Liver (tissue), 9 donors: Measurements from ENCODE around the gene SLC25A21. TPM values are rescaled to one million over a fixed set of nuclear protein-coding genes. Genes with fewer than 3 reads are reported as not detected.

ENCODE experiments used
- DNase-seq: peaks from one replicate; pipeline ENCODE4 v3.0.0-alpha.2; 2017; ENCODE audit warnings: low spot score
- H3K27ac ChIP-seq, 2 donors: one replicate each; pipeline ENCODE4 v1.7.0; 2013; ENCODE audit warnings: inconsistent platforms in 2 of 2, low read length in 2 of 2, control low read depth in 1 of 2, low read depth in 1 of 2, mild to moderate bottlenecking in 1 of 2
- H3K27me3 ChIP-seq, 4 donors: one replicate each; pipeline versions ENCODE4 v1.6.1 to v1.7.0; 2013; ENCODE audit warnings: low read length in 3 of 4, inconsistent platforms in 1 of 4, mild to moderate bottlenecking in 1 of 4, moderate library complexity in 1 of 4; ENCODE audit not compliant: control insufficient read depth in 4 of 4, insufficient read depth in 4 of 4
- H3K36me3 ChIP-seq, 4 donors: one replicate each; pipeline versions ENCODE4 v1.6.1 to v1.7.0; 2013; ENCODE audit warnings: low read length in 3 of 4, mild to moderate bottlenecking in 3 of 4, low read depth in 1 of 4, moderate library complexity in 1 of 4; ENCODE audit not compliant: control insufficient read depth in 4 of 4, insufficient read depth in 3 of 4
- H3K4me1 ChIP-seq, 4 donors: one replicate each; pipeline versions ENCODE4 v1.6.1 to v1.7.0; 2013; ENCODE audit warnings: low read length in 3 of 4, mild to moderate bottlenecking in 3 of 4, moderate library complexity in 1 of 4; ENCODE audit not compliant: control insufficient read depth in 4 of 4, insufficient read depth in 4 of 4
- H3K4me3 ChIP-seq, 3 donors: one replicate each; pipeline versions ENCODE4 v1.6.1 to v1.7.0; 2013; ENCODE audit warnings: low read length in 3 of 3, control low read depth in 1 of 3, low read depth in 1 of 3, mild to moderate bottlenecking in 1 of 3
- H3K9ac ChIP-seq, 2 donors: one replicate each; pipeline ENCODE4 v1.7.0; 2013; ENCODE audit warnings: low read length in 2 of 2, mild to moderate bottlenecking in 2 of 2, moderate library complexity in 2 of 2, control low read depth in 1 of 2, low read depth in 1 of 2
- H3K9me3 ChIP-seq, 4 donors: one replicate each; pipeline versions ENCODE4 v1.6.1 to v1.7.0; 2013; ENCODE audit warnings: low read length in 3 of 4; ENCODE audit not compliant: control insufficient read depth in 4 of 4
- EGR1 ChIP-seq, 2 donors: IDR thresholded peaks; 2 replicates each; pipeline ENCODE4 v1.6.1; 2016 to 2018; ENCODE audit warnings: antibody characterized with exemption in 2 of 2, low read depth in 2 of 2
- FOXA1 ChIP-seq: IDR thresholded peaks from 2 replicates; pipeline ENCODE4 v1.6.1; 2016; ENCODE audit warnings: antibody characterized with exemption
- GABPA ChIP-seq, 2 donors: IDR thresholded peaks in 1 of 2; conservative IDR thresholded peaks in 1 of 2; 2 replicates each; pipeline ENCODE4 v1.6.1; 2016; ENCODE audit warnings: antibody characterized with exemption in 2 of 2, mild to moderate bottlenecking in 1 of 2, moderate library complexity in 1 of 2
- HNF4A ChIP-seq, 2 donors: conservative IDR thresholded peaks; 2 replicates each; pipeline ENCODE4 v1.6.1; 2016; ENCODE audit warnings: antibody characterized with exemption in 2 of 2, mild to moderate bottlenecking in 2 of 2
- HNF4G ChIP-seq: IDR thresholded peaks from 2 replicates; pipeline ENCODE4 v1.6.1; 2016; ENCODE audit warnings: antibody characterized with exemption
- JUND ChIP-seq, 2 donors: IDR thresholded peaks; 2 replicates each; pipeline ENCODE4 v1.6.1; 2016; ENCODE audit warnings: antibody characterized with exemption in 2 of 2
- NR2F2 ChIP-seq: IDR thresholded peaks from 2 replicates; pipeline ENCODE4 v1.6.1; 2016; ENCODE audit warnings: antibody characterized with exemption
- RAD21 ChIP-seq, 2 donors: IDR thresholded peaks; 2 replicates each; pipeline ENCODE4 v1.6.1; 2016; ENCODE audit warnings: antibody characterized with exemption in 2 of 2, mild to moderate bottlenecking in 2 of 2
- RXRA ChIP-seq, 2 donors: IDR thresholded peaks; 2 replicates each; pipeline ENCODE4 v1.6.1; 2017 to 2018; ENCODE audit warnings: antibody characterized with exemption in 2 of 2, mild to moderate bottlenecking in 1 of 2
- SP1 ChIP-seq: IDR thresholded peaks from 2 replicates; pipeline ENCODE4 v1.6.1; 2018; ENCODE audit warnings: antibody characterized with exemption, mild to moderate bottlenecking
- TAF1 ChIP-seq: conservative IDR thresholded peaks from 2 replicates; pipeline ENCODE4 v1.6.1; 2016; ENCODE audit warnings: antibody characterized with exemption, mild to moderate bottlenecking
- YY1 ChIP-seq: IDR thresholded peaks from 2 replicates; pipeline ENCODE4 v1.6.1; 2016; ENCODE audit warnings: antibody characterized with exemption, mild to moderate bottlenecking
- ZBTB33 ChIP-seq: IDR thresholded peaks from 2 replicates; pipeline ENCODE4 v1.6.1; 2016; ENCODE audit warnings: antibody characterized with exemption
- WGBS: extraction: QIAGEN DNeasy Blood & Tissue Kit; methylation state at CpG from one replicate; pipeline ENCODE4 v1.1.7; 2013; 5-methylcytosine and 5-hydroxymethylcytosine counted together
- polyA plus RNA-seq, 2 donors: library from polyadenylated mRNA; stranded (reverse) in 1 of 2; unstranded in 1 of 2; fragments of 200-250 nt in 1 of 2; fragments of >200 nt in 1 of 2; fragmentation: Nextera tagmentation in 1 of 2; extraction: Ambion mirVana in 1 of 2; gene quantifications; one replicate each; pipeline versions ENCODE4 v1.2.1 to v1.2.3, GENCODE V29; 2013 to 2015
- total RNA-seq, 2 donors: library from RNA; depleted of rRNA; stranded (reverse); fragments of >200 nt; gene quantifications; one replicate each; pipeline ENCODE4 v1.2.3, GENCODE V29; 2014
- TF ChIP-seq, protein P1 (sequence below): IDR thresholded peaks from 2 replicates; pipeline ENCODE4 v1.6.1; 2016; ENCODE audit warnings: antibody characterized with exemption
- TF ChIP-seq, protein P2 (sequence below): IDR thresholded peaks from 2 replicates; pipeline ENCODE4 v1.6.1; 2016; ENCODE audit warnings: antibody characterized with exemption
- TF ChIP-seq, protein P3 (sequence below): fragments of 150-350 bp; IDR thresholded peaks from 2 replicates; pipeline ENCODE4 v1.5.1; 2017; ENCODE audit warnings: improper control_type of control experiment, low read depth, low read length; ENCODE audit not compliant: missing input control
- donor health status: healthy.
- donor health status: healthy.
- donor health status: healthy.
- donor health status: healthy.
- donor health status: healthy.

SLC25A21 gene
- total and polyA plus RNA-seq, 4 donors, result 0.13 to 24.3 (median 0.23) TPM

DNA sequence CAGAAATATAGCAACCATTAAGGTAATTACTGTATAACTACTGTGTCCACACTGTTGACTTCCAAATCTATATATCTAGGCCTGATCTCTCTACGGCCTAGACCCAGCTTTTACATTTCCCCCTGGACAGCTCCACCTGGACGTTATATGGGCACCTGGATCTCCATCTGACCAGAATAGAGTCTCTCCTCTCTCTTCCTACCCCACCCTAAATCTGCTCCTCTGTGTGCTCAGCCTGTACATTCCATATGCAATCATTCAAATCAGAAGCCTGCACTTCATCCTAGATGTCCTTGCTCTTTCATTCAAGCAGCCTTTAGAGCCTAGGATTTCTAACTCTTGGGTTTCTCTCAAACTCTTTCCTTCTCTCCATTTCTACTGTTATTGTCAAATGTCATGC, 255.7 kb downstream of the SLC25A21 start:
- H3K9me3 ChIP-seq, result no peaks in the 10 kb centered on the region
- no peak for TF ChIP-seq NR2F2
- no peak for TF ChIP-seq RXRA (IDR thresholded peaks at IDR 0.05)
- TF ChIP-seq EGR1 (IDR thresholded peaks at IDR 0.05; ENCODE audit: low read depth in 2 of 2), result no peak
- TF ChIP-seq YY1, result no peak
- TF ChIP-seq ZBTB33, result no peak
- TF ChIP-seq, protein P1, sequence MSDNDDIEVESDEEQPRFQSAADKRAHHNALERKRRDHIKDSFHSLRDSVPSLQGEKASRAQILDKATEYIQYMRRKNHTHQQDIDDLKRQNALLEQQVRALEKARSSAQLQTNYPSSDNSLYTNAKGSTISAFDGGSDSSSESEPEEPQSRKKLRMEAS, result no peak
- TF ChIP-seq HNF4G, result no peak
- H3K36me3 ChIP-seq, result no peaks in the 10 kb centered on the region
- DNase-seq, result no peak
- no peak overlapping the region for H3K27ac ChIP-seq
- no peak overlapping the region for H3K9ac ChIP-seq
- no peaks in the 10 kb centered on the region for H3K4me1 ChIP-seq
- H3K27me3 ChIP-seq, result peaks cover 0 to 4% (median 1%) of the 10 kb centered on the region in 4 donors
- no peak overlapping the region for H3K4me3 ChIP-seq
- WGBS, result 80% methylated on average over 2 of the region's 2 CpGs

- no peaks in the 10 kb centered on the region for H3K36me3 ChIP-seq
- 84% methylated on average over 1 of the region's 1 CpG for WGBS
- no peak overlapping the region for H3K4me3 ChIP-seq
- H3K4me1 ChIP-seq, result no peaks in the 10 kb centered on the region
- TF ChIP-seq HNF4A (conservative IDR thresholded peaks at IDR 0.05) (no peak), NR2F2 (no peak), ZBTB33 (no peak)
- TF ChIP-seq, protein P2, sequence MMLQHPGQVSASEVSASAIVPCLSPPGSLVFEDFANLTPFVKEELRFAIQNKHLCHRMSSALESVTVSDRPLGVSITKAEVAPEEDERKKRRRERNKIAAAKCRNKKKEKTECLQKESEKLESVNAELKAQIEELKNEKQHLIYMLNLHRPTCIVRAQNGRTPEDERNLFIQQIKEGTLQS, result no peak
- no peak overlapping the region for H3K9ac ChIP-seq
- H3K27me3 ChIP-seq, result peaks cover 0 to 4% (median 1%) of the 10 kb centered on the region in 4 donors
- DNase-seq, result no peak
- H3K27ac ChIP-seq, result no peak overlapping the region
- H3K9me3 ChIP-seq, result no peaks in the 10 kb centered on the region
Measured at GRCh38 chr14:36915081-36915480, 257.3 kb downstream of the SLC25A21 start.

- Histone ChIP-seq H3K27me3 (peaks cover 0 to 2% (median 0%) of the 10 kb centered on the region in 4 donors), H3K27ac (no peak overlapping the region), H3K36me3 (no peaks in the 10 kb centered on the region), H3K9me3 (no peaks in the 10 kb centered on the region), H3K9ac (no peak overlapping the region), H3K4me3 (no peak overlapping the region), H3K4me1 (no peaks in the 10 kb centered on the region)
- WGBS, result 73% methylated on average over 3 of the region's 3 CpGs
- no peak for DNase-seq
- TF ChIP-seq NR2F2 (no peak), YY1 (no peak), RAD21 (IDR thresholded peaks at IDR 0.05) (no peak), HNF4G (no peak), ZBTB33 (no peak), FOXA1 (no peak), TAF1 (no peak), RXRA (IDR thresholded peaks at IDR 0.05) (no peak), JUND (IDR thresholded peaks at IDR 0.05) (no peak), EGR1 (IDR thresholded peaks at IDR 0.05; ENCODE audit: low read depth in 2 of 2) (no peak), GABPA (IDR thresholded peaks at IDR 0.05 in 1 of 2, conservative IDR thresholded peaks at IDR 0.05 in 1 of 2) (no peak), SP1 (no peak)
- TF ChIP-seq, protein P3, sequence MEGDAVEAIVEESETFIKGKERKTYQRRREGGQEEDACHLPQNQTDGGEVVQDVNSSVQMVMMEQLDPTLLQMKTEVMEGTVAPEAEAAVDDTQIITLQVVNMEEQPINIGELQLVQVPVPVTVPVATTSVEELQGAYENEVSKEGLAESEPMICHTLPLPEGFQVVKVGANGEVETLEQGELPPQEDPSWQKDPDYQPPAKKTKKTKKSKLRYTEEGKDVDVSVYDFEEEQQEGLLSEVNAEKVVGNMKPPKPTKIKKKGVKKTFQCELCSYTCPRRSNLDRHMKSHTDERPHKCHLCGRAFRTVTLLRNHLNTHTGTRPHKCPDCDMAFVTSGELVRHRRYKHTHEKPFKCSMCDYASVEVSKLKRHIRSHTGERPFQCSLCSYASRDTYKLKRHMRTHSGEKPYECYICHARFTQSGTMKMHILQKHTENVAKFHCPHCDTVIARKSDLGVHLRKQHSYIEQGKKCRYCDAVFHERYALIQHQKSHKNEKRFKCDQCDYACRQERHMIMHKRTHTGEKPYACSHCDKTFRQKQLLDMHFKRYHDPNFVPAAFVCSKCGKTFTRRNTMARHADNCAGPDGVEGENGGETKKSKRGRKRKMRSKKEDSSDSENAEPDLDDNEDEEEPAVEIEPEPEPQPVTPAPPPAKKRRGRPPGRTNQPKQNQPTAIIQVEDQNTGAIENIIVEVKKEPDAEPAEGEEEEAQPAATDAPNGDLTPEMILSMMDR, result no peak
- TF ChIP-seq, protein P2, result no peak
- TF ChIP-seq, protein P1, result no peak
Measured at GRCh38 chr14:36910578-36910977, 261.8 kb downstream of the SLC25A21 start.
